ENCODE measurements around the gene GPC2. TPM values are rescaled to one million over a fixed set of nuclear protein-coding genes. Genes with fewer than 3 reads are reported as not detected.
"Not testable (repeated sequence)": the region's sequence is repeated elsewhere in the genome, so short reads cannot be mapped to it uniquely, and the experiment has no call there.

GPC2 gene
- total RNA-seq, 4 donors from 2014 or later, result 0.66 to 2.7 TPM; not detected in 2

DNA sequence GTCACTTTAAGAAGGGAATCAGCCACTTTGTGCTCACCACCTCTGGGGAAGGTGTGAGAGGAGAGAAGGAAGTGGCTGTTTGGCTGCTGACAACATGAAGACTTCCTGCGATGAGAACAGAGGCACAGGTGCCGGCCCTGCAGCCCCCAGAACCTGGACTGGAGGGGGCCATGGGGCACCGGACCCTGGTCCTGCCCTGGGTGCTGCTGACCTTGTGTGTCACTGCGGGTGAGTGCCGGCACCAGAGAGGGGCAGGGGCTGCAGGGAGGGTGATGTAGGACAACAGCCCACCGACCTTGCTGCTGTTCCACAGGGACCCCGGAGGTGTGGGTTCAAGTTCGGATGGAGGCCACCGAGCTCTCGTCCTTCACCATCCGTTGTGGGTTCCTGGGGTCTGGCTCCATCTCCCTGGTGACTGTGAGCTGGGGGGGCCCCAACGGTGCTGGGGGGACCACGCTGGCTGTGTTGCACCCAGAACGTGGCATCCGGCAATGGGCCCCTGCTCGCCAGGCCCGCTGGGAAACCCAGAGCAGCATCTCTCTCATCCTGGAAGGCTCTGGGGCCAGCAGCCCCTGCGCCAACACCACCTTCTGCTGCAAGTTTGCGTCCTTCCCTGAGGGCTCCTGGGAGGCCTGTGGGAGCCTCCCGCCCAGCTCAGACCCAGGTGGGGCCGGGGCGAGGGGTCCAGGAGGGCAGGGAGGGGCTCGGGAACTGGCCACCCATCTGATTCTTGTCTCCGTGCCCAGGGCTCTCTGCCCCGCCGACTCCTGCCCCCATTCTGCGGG is 42.8 kb upstream of the GPC2 start, which contains the start of gene PVRIG:
TSS of gene PVRIG (plus strand) at position 149 of the 785 bp plus-strand sequence. CDS start at position 171, 22 bp downstream.
- TF ChIP-seq, protein P1, sequence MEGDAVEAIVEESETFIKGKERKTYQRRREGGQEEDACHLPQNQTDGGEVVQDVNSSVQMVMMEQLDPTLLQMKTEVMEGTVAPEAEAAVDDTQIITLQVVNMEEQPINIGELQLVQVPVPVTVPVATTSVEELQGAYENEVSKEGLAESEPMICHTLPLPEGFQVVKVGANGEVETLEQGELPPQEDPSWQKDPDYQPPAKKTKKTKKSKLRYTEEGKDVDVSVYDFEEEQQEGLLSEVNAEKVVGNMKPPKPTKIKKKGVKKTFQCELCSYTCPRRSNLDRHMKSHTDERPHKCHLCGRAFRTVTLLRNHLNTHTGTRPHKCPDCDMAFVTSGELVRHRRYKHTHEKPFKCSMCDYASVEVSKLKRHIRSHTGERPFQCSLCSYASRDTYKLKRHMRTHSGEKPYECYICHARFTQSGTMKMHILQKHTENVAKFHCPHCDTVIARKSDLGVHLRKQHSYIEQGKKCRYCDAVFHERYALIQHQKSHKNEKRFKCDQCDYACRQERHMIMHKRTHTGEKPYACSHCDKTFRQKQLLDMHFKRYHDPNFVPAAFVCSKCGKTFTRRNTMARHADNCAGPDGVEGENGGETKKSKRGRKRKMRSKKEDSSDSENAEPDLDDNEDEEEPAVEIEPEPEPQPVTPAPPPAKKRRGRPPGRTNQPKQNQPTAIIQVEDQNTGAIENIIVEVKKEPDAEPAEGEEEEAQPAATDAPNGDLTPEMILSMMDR (IDR thresholded peaks at IDR 0.05; ENCODE audit: low read depth), result not testable (repeated sequence)

DNA sequence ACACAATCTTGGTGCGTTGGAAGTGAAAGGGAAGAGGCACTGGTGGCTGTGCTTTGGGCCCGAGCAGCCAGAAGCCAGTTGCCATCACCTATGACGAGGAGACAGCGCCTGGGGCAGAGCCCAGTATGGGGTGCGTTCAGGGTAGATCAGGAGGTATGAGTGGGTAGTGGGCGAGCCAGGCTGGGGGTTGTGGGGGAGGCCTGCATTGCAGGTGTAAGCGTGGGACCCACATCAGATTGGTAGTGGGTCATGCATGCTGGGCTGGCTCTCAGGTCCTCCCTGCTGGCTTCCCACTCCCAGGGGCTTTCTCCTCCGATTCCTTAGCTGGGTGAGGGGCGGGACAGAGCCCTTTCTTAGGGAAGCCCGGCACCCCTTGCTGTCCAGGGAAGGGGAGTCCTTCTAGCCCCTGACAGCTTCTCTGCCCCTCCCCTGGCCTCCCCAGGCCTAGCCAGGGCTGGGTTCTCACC is 42.1 kb upstream of the GPC2 start:
- TF ChIP-seq, protein P1 (IDR thresholded peaks at IDR 0.05; ENCODE audit: low read depth), result no peak

DNA sequence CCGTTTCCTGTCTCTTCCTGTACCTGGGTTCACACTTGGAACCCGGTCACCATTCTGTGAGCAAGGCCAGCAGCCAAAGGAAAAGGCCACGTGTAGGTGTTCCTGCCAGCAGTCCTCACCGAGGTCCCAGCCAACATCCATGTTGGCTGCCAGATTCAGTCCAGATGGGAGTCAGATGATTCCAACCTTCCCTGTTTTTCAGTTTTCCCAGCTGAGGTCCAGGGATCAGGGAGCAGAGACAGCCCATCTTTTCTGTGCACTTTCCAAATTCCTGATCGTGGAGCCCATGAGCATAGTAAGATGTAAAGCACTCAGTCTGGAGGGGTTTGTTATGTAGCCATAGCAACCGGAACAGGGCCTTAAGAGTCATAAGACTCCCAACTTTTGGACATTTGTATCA is 38.7 kb upstream of the GPC2 start:
- TF ChIP-seq, protein P1 (IDR thresholded peaks at IDR 0.05; ENCODE audit: low read depth), result no peak

DNA sequence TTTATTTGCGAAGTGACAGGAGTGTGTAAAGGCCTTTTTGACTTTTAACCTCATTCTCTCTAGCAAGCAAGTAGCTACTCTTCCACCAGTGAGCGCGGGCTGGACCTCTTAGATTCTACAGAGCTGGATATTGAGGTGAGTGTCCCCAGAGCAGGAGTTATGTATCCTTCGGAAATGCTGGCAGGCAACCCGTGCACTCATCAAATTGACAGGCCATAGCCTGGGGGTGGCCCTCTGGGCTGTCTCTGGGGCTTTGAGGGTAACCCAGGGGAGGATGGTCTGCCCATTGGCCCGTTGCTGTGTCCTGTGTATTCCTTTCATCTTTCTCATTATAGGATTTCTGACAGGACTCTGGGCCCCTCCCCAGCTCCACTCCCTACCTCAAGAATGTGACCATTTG is 36.5 kb upstream of the GPC2 start:
- TF ChIP-seq, protein P1 (IDR thresholded peaks at IDR 0.05; ENCODE audit: low read depth), result no peak

DNA sequence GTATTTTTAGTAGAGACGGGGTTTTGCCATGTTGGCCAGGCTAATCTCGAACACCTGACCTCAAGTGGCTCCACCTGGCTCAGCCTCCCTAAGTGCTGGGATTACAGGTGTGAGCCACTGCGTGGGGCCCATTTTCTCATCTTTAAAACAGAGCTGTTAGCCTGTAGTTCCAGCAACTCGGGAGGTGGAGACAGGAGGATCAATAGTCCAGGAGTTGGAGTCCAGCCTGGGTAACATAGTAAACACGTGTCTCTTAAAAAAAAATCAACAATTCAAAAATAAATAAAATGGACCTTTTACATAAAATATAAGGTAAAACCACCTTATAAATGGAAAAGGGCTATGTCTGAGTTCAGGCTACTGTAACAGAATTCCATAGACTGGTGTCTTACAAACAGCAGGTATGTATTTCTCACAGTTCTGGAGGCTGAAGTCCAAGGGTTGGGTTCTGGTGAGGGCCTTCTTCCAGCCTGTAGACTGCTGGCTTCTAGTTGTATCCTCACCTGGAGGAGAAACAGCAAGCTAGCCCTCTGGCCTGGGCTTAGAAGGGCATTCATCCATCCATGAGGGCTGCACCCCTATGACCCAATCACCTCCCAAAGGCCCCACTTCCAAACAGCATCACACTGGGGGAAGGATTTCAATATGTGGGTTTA is 35.6 kb upstream of the GPC2 start:
- TF ChIP-seq, protein P1 (IDR thresholded peaks at IDR 0.05; ENCODE audit: low read depth), result no peak

DNA sequence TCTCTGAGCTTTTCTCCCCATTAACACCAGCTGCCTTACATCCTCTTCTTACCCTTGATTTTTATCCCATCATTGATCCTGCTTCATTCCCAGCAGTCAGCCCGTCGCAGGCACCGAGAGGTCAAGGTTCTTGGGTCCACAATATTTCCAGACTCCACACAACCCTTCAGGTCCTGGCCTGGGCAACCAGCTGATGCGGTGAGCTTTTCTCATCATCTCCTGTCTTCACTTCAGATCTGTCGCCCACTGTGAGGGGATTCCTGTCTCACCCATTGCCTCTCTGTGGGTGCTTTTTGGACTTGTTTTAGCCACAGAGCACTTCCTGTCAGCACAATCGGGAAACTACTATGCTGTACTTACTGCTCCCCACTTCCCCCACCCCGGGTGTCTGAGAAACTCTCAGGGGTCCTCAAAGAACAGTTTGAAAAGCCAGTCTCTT is 34.2 kb upstream of the GPC2 start:
- TF ChIP-seq, protein P1 (IDR thresholded peaks at IDR 0.05; ENCODE audit: low read depth), result no peak

DNA sequence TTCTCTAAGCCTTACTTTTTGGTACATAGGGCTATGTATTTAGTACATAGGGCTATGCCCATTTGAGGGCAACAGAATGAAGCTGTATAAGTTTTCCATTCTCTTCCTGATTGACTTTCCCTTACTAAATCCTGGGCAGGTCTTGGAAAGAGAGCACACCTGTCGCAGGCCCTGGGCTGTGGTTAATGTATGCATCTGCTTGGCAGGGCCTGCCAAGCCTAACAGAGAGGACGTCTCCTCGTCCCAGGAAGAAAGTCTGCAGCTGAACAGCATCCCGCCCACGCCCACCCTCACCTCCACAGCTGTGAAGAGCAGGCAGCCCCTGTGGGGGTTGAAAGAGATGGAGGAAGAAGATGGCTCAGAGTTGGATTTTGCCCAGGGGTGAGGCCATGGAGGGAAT is 33.6 kb upstream of the GPC2 start:
- TF ChIP-seq, protein P1 (IDR thresholded peaks at IDR 0.05; ENCODE audit: low read depth), result no peak

Data from subcutaneous adipose tissue (tissue), 4 donors.